AG08395 (cell line): ENCODE data around the gene PDE1A.
"Not testable (repeated sequence)": the region's sequence is repeated elsewhere in the genome, so short reads cannot be mapped to it uniquely, and the experiment has no call there.

Experiments
- DNase-seq: peaks from one replicate; pipeline ENCODE4 v3.0.0; 2012; ENCODE audit warnings: mixed read lengths, low spot score

PDE1A gene

GRCh38 chr2:182358601-182359000 lies 68.2 kb downstream of the PDE1A start:
- DNase-seq, result no peak

- DNase-seq, result no peak
These were observed 71.0 kb downstream of the PDE1A start for GRCh38 chr2:182355815-182356214.

GRCh38 chr2:182351427-182351826 lies 75.4 kb downstream of the PDE1A start:
- no peak for DNase-seq

DNA sequence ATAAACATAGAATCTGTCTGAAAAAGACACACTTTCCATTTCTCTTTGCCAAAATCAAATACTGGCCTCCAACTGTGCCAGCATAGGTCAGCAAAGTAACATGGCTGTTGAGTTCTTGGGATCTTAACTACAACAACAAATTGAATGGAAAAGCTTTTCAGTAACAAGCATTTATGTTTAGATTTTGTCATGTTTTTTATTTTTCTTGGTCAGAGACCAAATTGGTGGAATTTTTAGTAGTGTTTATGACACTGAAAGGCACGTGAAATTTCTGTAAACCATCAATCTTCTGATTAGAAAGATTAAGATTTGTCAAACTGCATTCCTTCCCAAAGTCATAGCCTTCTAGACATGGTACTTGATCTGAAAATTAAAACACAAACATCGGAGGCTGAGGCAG lies 77.6 kb downstream of the PDE1A start:
- DNase-seq, result no peak

DNA sequence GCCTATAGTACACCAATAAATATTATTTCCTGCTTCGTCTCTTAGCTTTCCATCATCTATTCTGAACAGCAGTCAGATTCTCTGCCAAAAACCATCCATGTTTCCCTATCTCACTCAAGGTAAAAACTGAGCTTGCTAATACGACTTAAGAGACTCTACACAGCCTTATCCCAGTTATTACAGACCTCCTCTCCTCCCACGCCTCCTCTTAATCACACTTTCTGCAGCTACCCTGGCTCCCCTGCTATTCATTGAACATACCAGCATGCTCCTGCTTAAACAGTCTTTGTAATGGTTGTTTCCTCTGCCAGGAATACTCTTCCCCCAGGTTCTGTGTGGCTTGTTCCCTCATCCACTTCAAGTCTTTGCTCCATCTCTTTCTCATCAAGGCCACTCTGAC lies 81.5 kb downstream of the PDE1A start:
- DNase-seq, result no peak

DNA sequence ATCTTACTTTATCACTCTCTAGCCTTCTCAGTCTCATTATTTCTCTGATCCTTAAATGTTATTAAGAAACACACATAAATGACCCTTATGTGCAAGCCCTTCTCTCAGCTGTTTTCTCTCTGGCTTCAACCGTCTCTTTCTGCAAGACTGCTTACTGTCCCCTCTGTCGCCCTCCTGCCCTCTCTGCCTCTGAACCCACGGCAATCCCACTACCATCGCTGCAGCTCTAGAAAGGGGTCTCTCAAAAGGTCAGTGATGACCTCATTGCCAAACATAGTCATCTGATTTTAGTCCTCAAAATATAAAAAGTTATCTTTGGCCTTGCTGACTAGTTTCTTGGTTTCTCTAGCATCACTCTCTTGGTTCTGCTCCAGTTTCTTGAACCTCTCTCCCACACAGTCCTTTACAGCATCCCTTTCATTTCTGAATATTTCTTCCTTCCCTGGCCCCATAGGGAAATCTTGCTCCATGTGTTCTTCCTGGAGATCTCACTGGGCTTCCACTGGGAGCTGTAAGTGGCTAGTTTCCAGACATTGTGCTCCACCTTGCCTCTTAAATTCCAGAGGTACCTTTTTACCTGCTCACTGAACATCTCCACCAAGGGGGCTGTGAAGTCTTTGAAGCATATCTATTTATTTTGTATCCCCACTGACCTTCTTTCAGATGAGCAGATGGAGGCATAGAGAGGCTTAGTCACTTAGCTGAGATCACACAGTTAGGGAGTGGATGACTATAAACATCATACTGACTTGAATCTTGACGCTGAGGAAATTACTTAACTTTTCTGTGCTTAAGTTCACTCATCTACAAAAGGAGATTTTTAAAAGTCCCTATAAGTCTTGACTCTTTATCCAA lies 96.2 kb downstream of the PDE1A start:
- no peak for DNase-seq

- DNase-seq, result no peak
These were observed 102.2 kb downstream of the PDE1A start for GRCh38 chr2:182324665-182325064.

- DNase-seq, result no peak
These were observed 105.7 kb downstream of the PDE1A start for GRCh38 chr2:182321096-182321495.

GRCh38 chr2:182319556-182320505 lies 107.0 kb downstream of the PDE1A start:
- no peak for DNase-seq

- DNase-seq, result no peak
These were observed 108.2 kb downstream of the PDE1A start for GRCh38 chr2:182318466-182319220.

DNA sequence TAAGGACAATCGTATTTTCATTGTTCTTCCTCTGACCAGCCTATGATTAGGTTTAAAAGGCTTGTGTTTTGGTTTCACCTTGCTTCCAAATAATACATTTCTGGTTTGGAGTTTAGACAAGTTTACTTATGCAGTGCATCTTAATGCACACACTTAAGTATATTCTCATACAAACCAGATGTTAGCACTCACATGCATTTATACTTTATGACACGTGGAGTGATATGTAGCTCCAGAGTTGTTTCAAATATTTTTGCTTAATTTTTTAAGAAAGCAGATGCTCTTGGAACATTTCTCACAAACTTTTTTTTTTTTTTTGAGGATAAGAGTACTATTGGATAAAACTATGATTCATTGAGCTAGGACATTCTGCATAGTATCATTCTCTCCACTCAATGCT lies 109.9 kb downstream of the PDE1A start:
- no peak for DNase-seq

DNA sequence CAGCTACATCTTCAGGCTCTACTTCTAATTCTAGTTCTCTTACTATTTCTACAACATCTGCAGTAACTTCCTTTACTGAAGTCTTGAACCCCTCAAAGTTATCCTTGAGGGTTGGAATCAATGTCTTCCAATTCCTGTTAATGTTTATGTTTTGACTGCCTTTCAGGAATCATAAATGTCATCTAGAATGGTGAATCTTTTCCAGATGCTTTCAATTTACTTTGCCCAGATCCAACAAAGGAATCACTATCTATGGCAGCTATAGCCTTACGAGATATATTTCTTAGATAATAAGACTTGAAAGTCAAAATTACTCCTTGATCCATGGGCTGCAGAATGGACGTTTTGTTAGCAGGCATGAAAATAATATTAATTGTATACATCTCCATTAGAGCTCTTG lies 123.9 kb downstream of the PDE1A start:
- no peak for DNase-seq

DNA sequence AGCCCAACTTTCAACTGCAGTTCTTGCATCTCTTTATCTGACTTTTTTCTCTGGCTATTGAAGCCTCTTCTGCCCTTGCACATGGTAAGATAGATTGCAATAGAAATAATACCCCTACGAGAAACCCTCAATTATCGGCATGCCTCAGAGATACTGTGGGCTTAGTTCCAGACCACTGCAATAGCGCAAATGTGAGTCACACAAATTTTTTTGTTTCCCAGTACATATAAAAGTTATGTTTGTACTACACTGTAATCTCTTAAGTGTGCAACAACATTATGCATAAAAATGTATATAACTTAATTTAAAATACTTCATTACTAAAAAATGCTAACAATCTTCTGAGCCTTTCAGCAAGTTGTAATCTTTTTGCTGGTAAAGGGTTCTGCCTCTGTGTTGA lies 124.7 kb downstream of the PDE1A start:
- DNase-seq, result peak; percentile 1

GRCh38 chr2:182301093-182301492 lies 125.7 kb downstream of the PDE1A start:
- no peak for DNase-seq

DNA sequence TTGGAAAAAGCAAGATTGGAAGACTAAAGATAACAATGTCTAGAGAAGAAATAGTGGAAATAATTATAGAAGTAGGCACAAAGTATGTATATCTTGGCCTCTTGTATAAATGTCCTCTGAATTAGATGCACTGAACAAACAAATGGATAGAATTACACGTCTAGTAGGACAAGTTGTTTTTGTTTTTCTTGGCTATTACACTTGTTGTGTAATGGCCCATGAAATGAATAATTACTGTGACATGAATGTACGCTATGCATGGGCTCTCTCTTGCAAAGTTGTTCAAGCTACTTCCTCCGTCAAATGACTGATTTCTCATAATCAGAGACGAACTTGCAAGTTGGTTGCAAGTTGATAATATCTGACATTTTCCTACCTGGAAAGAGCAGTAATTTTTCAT lies 126.2 kb downstream of the PDE1A start:
- no peak for DNase-seq

GRCh38 chr2:182299632-182300031 lies 127.2 kb downstream of the PDE1A start:
- no peak for DNase-seq

- DNase-seq, result no peak
These were observed 128.4 kb downstream of the PDE1A start for GRCh38 chr2:182298456-182298855.

DNA sequence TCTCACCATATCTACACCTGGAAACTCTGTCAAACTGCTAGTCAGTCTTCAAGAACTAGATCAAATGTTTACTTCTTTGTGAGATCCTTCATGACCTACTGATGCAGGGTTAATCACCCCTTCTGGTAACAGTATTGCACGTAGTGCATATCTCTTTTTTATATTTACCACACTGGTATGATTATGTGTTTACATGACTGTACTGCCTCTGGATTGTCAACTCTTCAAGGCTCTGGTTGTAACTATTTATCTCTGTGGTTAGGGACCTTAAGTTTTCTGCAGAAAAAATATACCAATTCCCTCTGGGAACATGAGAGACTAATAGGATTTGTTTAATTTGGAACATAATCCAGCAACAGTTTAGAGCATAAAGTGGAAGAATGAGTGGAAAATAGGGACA lies 135.5 kb downstream of the PDE1A start:
- DNase-seq, result no peak

GRCh38 chr2:182283512-182283911 lies 143.3 kb downstream of the PDE1A start:
- DNase-seq, result no peak

GRCh38 chr2:182281276-182281675 lies 145.6 kb downstream of the PDE1A start:
- DNase-seq, result no peak

DNA sequence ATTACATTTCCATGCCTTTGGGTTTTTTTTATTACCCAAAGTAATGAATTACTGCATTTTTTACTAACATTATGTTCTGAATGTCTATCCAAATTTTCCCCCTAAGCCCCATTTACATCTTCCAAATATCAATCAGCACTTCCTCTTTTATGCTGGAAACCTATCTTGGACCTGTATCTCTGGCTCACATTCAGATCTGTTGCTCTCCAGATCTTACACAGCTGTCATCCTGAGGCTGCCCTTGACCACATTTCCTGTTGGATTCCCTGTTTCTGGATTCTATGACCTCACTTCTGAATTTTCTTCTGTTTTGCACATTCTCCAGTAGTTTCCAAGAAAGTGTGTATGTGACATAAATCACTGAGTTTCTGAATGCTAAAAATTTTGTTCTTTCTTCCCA lies 146.7 kb downstream of the PDE1A start:
- DNase-seq, result no peak

DNA sequence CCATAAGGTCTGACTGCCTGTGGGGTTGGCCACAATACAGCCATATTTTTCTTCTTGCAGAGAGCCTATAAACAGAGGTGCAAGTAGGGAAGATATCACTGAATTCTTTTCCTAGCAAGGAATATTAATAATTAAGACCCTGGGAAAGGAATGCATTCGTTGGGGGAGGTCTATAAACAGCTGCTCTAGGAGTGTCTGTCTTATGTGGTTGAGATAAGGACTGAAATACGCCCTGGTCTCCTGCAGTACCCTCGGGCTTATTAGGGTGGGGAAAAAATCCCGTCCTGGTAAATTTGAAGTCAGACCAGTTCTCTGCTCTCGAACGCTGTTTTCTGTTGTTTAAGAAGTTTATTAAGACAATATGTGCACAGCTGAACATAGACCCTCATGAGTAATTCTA lies 150.2 kb downstream of the PDE1A start:
- not testable (repeated sequence) for DNase-seq
